Metanephros (tissue), 1 donor: ENCODE data around the gene IL1R2. TPM values are rescaled to one million over a fixed set of nuclear protein-coding genes. Genes with fewer than 3 reads are reported as not detected.

Source experiments
- total RNA-seq: library from RNA; depleted of rRNA; stranded (reverse); fragments of >200 nt; gene quantifications from one replicate; pipeline ENCODE4 v1.2.3, GENCODE V29; 2014

IL1R2 gene
- 2.7 TPM for total RNA-seq

GRCh38 chr2:101991721-101992145, at the start of gene IL1R2:
TSS of gene IL1R2 (plus strand) at chr2:101991960. CDS start at chr2:102008576, 16,616 bp downstream.

Other genes starting within 250 kb of the IL1R2 start
- gene IL1R1, start 150.8 kb downstream of the IL1R2 start, total RNA-seq = 18.5 TPM
- 1.2 TPM for gene IL1RL2, start 195.1 kb downstream of the IL1R2 start, total RNA-seq